Stimulated activated effector memory CD8-positive, alpha-beta T cell treated with anti-CD3 and anti-CD28 coated beads, Interleukin-12 subunit alpha, Interleukin-12 subunit beta, amount 100 ng/mL, for 72 hours (primary cell): ENCODE data around the gene P2RY14.
"Not testable (repeated sequence)": the region's sequence is repeated elsewhere in the genome, so short reads cannot be mapped to it uniquely, and the experiment has no call there.

Experiments
- ATAC-seq: fragments of 150-1000 bp; cut with Tn5 transposase; 2 replicates; pipeline ENCODE4 v1.10.0; 2021
- DNase-seq, 2 donors: peaks; one replicate each; pipeline ENCODE4 v3.0.0; 2021 to 2022; ENCODE audit warnings: low spot score in 2 of 2
- H3K27ac Mint-ChIP-seq: one replicate; pipeline ENCODE4 v1.8.0; 2022; ENCODE audit warnings: mild to moderate bottlenecking, mixed read lengths
- H3K36me3 Mint-ChIP-seq: one replicate; pipeline ENCODE4 v1.8.0; 2022; ENCODE audit warnings: mild to moderate bottlenecking, mixed read lengths
- H3K4me1 Mint-ChIP-seq: one replicate; pipeline ENCODE4 v1.8.0; 2022; ENCODE audit warnings: mixed read lengths
- H3K4me3 Mint-ChIP-seq: one replicate; pipeline ENCODE4 v1.8.0; 2022; ENCODE audit warnings: mild to moderate bottlenecking, mixed read lengths
- H3K9me3 Mint-ChIP-seq: one replicate; pipeline ENCODE4 v1.8.0; 2022; ENCODE audit warnings: mixed read lengths

The P2RY14 gene

DNA sequence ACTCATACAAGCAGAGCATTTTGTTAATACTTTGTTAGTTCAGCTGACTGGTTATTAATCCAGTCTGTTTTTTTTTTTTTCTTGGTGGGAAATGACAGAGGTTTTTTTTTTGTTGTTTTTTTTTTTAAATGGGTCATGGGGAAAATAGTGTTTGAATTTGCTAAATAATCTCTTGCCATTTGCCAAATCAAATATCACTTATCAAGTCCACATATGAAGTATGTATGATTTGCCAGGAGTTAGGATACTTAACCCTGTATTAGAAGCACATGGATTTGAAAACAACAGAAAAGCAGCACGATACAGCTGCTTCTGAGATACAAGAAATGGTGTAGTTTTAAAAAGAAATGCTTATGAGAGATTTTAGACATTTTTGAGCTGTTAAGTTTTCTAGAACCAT lies 21.6 kb downstream of the P2RY14 start:
- Mint-ChIP-seq H3K9me3 (no peaks in the 10 kb centered on the region), H3K36me3 (no peaks in the 10 kb centered on the region), H3K4me3 (no peak overlapping the region), H3K27ac (no peak overlapping the region), H3K4me1 (no peaks in the 10 kb centered on the region)
- DNase-seq (no peak), ATAC-seq (no peak)

DNA sequence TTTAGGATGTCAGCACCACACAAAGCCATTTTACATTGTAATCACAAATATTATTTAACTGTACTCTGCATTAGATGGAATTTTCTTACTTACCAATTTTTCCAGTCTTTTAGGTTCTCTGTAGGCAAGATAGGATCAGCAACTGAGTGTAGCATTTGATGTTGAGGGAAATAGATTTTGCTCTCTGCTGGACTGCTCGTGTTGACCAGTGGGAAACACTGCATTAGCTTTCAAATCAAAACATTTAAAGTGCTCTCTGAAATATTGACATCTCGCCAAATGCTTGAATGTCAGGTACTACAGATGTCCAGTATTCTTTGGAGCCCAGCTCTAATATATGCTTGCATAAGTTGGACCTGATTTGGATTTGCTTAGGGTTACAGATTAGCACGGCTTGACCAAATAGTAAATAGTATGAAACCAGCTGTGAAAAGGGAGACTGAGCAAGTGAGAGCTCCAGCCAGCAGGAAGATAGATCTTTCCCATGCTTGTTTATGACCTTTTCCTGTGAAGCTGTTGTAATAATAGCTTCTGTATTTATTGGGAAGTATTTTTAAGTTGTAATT lies 29.5 kb downstream of the P2RY14 start:
- no peak for DNase-seq
- Mint-ChIP-seq H3K27ac (no peak overlapping the region), H3K4me1 (no peaks in the 10 kb centered on the region), H3K9me3 (no peaks in the 10 kb centered on the region), H3K4me3 (no peak overlapping the region), H3K36me3 (no peaks in the 10 kb centered on the region)
- ATAC-seq = no peak

DNA sequence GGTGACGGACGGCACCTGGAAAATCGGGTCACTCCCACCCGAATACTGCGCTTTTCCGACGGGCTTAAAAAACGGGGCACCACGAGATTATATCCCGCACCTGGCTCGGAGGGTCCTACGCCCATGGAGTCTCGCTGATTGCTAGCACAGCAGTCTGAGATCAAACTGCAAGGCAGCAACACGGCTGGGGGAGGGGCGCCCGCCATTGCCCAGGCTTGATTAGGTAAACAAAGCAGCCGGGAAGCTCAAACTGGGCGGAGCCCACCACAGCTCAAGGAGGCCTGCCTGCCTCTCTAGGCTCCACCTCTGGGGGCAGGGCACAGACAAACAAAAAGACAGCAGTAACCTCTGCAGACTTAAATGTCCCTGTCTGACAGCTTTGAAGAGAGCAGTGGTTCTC lies 36.3 kb downstream of the P2RY14 start:
- DNase-seq, H3K4me3 Mint-ChIP-seq, H3K36me3 Mint-ChIP-seq, H3K9me3 Mint-ChIP-seq, H3K27ac Mint-ChIP-seq, ATAC-seq, H3K4me1 Mint-ChIP-seq: not testable (repeated sequence)

DNA sequence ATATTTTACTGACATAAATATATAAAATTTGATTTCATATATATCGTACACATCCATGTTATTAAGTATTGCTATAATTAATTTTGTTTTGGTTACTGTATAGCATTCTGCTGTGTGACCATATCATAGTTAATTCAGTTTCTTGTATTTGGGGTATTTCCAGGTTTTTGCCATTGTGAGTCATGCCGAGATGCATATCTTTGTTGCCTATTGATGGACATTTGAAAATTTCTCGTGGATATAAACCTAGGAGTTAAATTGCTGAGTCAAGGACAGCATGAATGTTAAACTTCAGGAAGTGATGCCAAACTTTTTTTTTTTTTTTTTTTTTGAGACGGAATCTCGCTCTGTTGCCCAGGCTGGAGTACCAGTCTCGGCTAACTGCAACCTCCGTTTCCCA lies 41.6 kb downstream of the P2RY14 start:
- DNase-seq (no peak), ATAC-seq (no peak)
- Mint-ChIP-seq H3K4me3 (no peak overlapping the region), H3K27ac (no peak overlapping the region), H3K36me3 (no peaks in the 10 kb centered on the region), H3K4me1 (peaks cover 10% of the 10 kb centered on the region), H3K9me3 (no peaks in the 10 kb centered on the region)

DNA sequence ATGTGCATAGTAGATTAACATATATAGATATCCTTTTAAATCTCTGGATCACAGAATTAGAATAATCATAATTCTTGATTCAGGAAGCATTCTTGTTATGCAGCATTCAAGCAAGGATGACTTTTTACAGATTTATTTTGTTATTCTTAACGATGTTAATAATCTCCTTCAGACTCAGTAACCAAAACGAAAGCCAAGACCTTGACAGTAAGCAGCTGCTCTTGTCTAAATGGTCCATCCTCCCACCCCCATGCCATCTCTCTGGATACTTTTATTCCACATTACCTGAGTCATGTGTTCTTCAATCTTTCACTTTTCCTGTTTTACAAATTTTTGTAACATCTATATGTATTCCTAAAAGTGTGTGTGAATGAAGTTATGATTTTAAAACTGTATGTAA lies 42.0 kb downstream of the P2RY14 start:
- Mint-ChIP-seq H3K36me3 (no peaks in the 10 kb centered on the region), H3K4me1 (peaks cover 14% of the 10 kb centered on the region), H3K27ac (no peak overlapping the region), H3K4me3 (no peak overlapping the region), H3K9me3 (no peaks in the 10 kb centered on the region)
- DNase-seq = no peak
- no peak for ATAC-seq

DNA sequence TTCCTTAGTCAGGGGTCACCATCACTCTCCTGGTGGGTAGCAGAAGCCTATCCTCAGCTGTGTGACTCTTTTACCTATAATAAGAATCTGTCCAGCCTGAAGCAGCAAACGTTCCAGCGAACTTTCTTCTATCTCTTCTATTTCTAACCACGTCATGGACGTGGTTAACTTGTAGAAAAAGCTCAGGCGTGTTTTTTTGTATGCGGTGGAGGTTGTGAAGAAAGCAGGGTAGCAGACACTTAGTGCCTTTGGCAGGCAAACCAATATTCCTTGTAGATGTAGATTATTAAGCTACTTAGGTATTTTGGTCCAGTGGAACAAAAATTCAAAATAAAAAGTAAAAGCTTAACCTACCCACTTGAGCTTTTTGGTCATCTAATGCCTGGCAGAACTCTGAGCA lies 43.5 kb downstream of the P2RY14 start:
- Mint-ChIP-seq H3K27ac (peak overlapping the region; percentile 33), H3K36me3 (no peaks in the 10 kb centered on the region), H3K4me3 (no peak overlapping the region), H3K4me1 (peaks cover 23% of the 10 kb centered on the region), H3K9me3 (no peaks in the 10 kb centered on the region)
- ATAC-seq (no peak), DNase-seq (no peak)

- Mint-ChIP-seq H3K9me3 (no peaks in the 10 kb centered on the region), H3K4me1 (peaks cover 28% of the 10 kb centered on the region), H3K4me3 (no peak overlapping the region), H3K27ac (no peak overlapping the region), H3K36me3 (no peaks in the 10 kb centered on the region)
- ATAC-seq = peak; percentile 57
- no peak for DNase-seq
Measured at GRCh38 chr3:151232991-151233390, 45.4 kb downstream of the P2RY14 start.

DNA sequence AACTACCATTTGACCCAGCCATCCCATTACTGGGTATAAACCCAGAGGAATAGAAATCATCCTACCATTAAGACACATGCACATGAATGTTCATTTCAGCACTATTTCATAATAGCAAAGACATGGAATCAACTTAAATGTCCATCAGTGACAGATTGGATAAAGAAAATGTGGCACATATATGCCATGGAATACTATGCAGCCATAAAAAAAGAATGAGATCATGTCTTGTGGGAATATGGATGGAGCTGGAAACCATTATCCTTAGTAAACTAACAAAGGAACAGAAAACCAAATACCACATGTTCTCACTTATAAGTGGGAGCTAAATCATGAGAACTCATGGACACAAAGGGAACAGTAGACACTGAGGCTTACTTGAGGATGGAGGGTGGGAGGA lies 45.9 kb downstream of the P2RY14 start:
- H3K4me3 Mint-ChIP-seq, H3K36me3 Mint-ChIP-seq, H3K9me3 Mint-ChIP-seq, ATAC-seq, DNase-seq: not testable (repeated sequence)
- peaks cover 34% of the 10 kb centered on the region for H3K4me1 Mint-ChIP-seq
- H3K27ac Mint-ChIP-seq = peak overlapping the region; percentile 30

GRCh38 chr3:151230646-151231045 lies 47.7 kb downstream of the P2RY14 start:
- ATAC-seq (no peak), DNase-seq (no peak)
- H3K9me3 Mint-ChIP-seq = no peaks in the 10 kb centered on the region
- peak overlapping the region; percentile 4 for H3K27ac Mint-ChIP-seq
- H3K4me3 Mint-ChIP-seq = peak overlapping the region; percentile 10
- H3K4me1 Mint-ChIP-seq = peaks cover 47% of the 10 kb centered on the region
- H3K36me3 Mint-ChIP-seq = no peaks in the 10 kb centered on the region

GRCh38 chr3:151228666-151229040 lies 49.7 kb downstream of the P2RY14 start:
- Mint-ChIP-seq H3K4me1 (peaks cover 63% of the 10 kb centered on the region), H3K4me3 (peak overlapping the region; percentile 43)

DNA sequence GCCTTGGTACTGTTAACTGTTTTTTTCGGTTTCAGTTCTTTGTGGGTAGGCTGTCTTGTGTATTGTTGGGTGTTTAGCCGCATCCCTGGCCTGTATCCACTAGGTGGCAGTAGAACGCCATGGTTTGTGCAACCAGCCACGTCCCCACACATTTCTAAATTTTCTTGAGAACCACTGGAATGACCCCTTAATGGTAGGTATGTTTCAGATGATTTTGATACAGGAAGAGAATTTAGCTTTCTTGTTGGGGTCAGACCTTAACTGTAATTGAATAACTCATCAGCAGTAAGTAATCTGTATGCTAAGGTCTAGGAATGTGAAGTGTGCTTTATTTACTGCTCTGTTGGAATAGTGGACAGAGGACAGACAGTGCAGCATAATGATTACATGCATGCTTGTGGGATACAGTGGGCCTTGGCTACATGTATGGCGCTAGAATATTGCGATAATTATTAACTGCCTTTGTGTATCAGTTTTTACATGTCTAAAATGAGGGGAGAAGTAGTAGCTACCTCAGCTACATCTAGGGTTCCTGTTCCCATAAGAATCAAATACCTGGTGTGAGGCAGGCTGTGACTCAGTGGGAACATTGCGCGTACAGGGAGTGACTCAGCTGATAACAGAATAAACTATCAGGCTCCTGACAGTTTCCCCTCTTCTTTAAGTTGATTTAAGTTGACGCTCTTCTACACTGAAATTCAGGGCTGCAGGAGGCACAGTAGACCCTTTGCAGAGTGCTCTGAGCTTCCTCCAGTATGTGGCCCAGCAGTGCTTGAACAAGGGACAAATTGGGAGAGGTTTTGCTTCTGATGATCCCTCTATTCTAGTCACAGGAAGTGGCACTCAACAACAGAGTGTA lies 50.3 kb downstream of the P2RY14 start:
- peak; percentile 62 to 87 for DNase-seq
- Mint-ChIP-seq H3K36me3 (no peaks in the 10 kb centered on the region), H3K9me3 (peaks cover 2% of the 10 kb centered on the region), H3K4me1 (peaks cover 65% of the 10 kb centered on the region), H3K4me3 (peak overlapping the region; percentile 43), H3K27ac (peak overlapping the region; percentile 96)
- peak; percentile 72 for ATAC-seq

More at GRCh38 chr3:151228666-151229040, 49.7 kb downstream of the P2RY14 start:
- H3K36me3 Mint-ChIP-seq = no peaks in the 10 kb centered on the region
- H3K27ac Mint-ChIP-seq = peak overlapping the region; percentile 96
- no peak for DNase-seq
- no peaks in the 10 kb centered on the region for H3K9me3 Mint-ChIP-seq
- ATAC-seq = no peak

GRCh38 chr3:151227266-151227806 lies 51.0 kb downstream of the P2RY14 start:
- DNase-seq = no peak
- H3K9me3 Mint-ChIP-seq = peaks cover 4% of the 10 kb centered on the region
- peak overlapping the region; percentile 43 for H3K4me3 Mint-ChIP-seq
- H3K27ac Mint-ChIP-seq = peak overlapping the region; percentile 96
- ATAC-seq = peak; percentile 3
- H3K36me3 Mint-ChIP-seq = no peaks in the 10 kb centered on the region
- peaks cover 62% of the 10 kb centered on the region for H3K4me1 Mint-ChIP-seq

- ATAC-seq = no peak
- Mint-ChIP-seq H3K4me3 (peak overlapping the region; percentile 43), H3K9me3 (peaks cover 8% of the 10 kb centered on the region), H3K27ac (peak overlapping the region; percentile 96), H3K4me1 (peaks cover 62% of the 10 kb centered on the region), H3K36me3 (no peaks in the 10 kb centered on the region)
- no peak for DNase-seq
Measured at GRCh38 chr3:151226825-151227224, 51.5 kb downstream of the P2RY14 start.

DNA sequence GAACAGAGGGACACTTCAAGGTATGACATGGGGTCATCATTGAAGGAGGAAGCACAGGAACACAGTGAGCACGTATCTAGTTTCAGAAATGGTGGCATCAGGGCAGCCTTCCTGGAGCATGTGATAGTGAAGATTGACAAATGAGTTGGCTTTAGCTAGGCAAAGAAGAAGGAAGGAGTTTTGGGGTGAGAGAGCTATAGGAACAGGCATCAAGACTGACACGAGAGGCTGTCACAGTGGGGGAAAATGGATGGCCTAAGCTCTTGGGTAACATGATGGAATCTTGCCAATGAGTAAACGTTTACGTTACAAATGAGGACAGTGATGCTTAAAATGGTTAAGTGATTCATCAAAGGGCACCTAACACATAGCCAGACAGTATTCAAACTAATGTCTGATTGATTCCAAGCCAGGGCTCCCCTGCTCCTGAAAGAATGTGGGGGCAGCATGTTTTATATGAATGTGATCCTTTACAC lies 52.2 kb downstream of the P2RY14 start:
- Mint-ChIP-seq H3K9me3 (peaks cover 8% of the 10 kb centered on the region), H3K27ac (peak overlapping the region; percentile 96), H3K4me1 (peaks cover 57% of the 10 kb centered on the region), H3K36me3 (no peaks in the 10 kb centered on the region), H3K4me3 (peak overlapping the region; percentile 43)
- DNase-seq (no peak), ATAC-seq (peak; percentile 81)

DNA sequence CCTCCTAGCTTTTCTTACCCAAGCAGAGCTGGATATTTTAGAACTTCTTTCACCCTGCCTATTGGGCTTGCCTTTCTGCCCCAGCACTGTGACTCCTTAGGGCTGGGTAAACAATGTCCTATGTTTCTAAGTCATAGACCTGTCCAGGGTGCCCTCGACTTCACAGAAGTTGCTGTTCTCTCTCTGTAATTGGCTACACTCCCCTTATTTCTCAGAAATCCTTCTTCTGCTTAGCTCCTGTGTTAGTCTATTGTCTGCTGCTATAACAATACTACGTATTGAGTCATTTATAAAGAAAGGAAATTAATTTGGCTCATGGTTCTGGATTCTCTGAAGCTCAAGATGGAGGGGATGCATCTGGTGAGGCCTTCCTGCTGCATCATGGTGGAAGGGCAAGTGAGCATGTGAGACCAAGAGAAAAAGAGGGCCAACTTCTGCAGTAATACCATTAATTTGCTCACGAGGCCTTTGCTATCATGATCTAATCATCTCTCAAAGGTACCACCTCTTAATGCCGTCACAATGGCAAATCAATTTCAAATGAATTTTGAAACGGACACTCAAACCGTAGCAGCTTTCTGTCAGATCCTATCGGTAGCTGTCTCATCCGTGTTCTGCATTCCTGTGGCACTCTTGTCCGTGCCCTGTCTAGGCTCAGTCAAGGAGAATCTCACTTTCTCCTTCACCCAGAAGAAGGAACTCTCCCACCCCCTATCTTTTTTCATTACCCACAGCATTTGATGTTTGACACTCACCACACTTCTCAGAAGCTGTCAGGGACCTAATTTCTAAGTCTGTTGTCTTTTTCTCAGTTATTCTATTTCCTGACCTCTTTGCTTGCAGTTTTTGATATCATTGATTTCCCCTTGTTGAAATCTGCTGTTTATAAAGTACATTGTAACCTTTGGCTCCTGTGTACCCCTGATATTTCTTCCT lies 53.0 kb downstream of the P2RY14 start:
- peak; percentile 74 for ATAC-seq
- Mint-ChIP-seq H3K36me3 (no peaks in the 10 kb centered on the region), H3K9me3 (peaks cover 13% of the 10 kb centered on the region), H3K4me1 (peaks cover 49% of the 10 kb centered on the region), H3K27ac (peak overlapping the region; percentile 96), H3K4me3 (peak overlapping the region; percentile 43)
- DNase-seq = no peak
